Measurements from ENCODE around the gene RELL2.

Gene RELL2

DNA sequence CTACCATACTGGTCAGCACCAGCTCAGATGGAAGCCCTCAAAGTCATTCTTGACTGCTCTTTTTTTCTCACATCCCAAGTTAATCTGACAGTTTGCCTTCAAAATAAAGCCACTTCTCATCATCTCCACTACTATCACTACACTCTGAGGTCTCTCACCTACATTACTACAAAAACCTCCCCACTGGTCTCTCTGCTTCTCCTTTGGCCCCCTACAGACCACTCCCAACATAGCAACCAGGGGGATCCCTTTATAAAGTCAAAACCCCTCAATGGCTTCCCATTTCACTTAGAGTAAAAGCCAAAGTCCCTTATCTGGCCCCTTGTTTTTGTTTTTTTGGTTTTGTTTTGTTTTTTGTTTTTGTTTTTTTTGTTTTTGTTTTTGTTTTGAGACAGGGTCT lies 40.6 kb downstream of the RELL2 start:
- DNase-seq (ENCODE audit: low read depth): no peak

DNA sequence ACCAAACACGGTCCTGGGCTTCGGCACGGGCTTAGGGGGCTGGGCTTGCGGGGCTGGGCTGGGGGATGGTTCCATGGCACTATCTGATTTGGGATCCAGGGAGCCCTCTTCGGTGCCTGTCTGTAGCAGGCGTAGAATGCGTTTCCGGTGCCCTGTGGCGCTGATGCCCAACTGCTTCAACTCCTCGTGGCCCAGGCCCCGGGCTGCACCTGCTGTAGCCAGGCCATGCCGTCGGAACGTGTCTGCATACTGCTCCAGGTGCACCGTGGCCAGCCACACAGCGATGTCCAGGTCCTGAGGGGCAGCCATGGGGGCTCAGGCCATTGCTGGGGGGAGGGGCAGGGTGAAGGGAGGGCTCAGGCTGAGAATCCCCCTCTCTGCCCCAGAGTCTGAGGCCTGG lies 43.4 kb downstream of the RELL2 start:
- no peak for DNase-seq (ENCODE audit: low read depth)

- DNase-seq (ENCODE audit: low read depth): no peak
Observed at GRCh38 chr5:141680751-141681201, 44.0 kb downstream of the RELL2 start.

GRCh38 chr5:141681295-141681694 lies 44.5 kb downstream of the RELL2 start:
- no peak for DNase-seq (ENCODE audit: low read depth)

- peak; percentile 86 for DNase-seq (ENCODE audit: low read depth)
Observed at GRCh38 chr5:141681695-141682641, 45.2 kb downstream of the RELL2 start, which contains the start of gene ARAP3. ARAP3 (minus strand) TSS chr5:141682230; CDS start chr5:141680486, 1,744 bp downstream.

DNA sequence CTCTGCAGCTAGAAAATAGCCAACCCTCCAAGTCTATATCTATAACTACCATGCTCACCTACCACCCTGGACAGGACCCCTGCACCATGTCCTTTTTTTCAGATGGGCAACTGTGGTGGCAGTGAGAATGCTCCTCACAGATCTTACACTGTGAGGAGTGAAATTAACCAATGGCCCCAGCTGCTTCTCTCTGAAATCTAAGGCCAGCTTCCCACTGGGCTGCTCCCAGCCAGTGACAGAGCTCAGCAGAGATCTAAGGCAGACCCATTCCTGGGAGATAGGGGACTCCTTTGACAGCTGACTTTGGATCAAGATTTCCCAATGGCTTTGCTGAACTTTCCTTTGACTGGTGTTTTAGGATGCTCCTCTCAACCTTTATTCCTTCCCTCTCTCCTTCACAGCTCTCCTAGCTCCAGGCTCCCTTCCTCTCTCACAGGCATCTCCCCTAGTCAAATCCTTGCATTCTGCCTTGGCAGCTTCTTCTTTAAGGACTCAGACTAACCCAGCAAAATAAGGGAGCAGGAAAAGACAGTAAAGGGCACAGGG lies 46.9 kb downstream of the RELL2 start:
- DNase-seq (ENCODE audit: low read depth): no peak

GRCh38 chr5:141685591-141685990 lies 48.8 kb downstream of the RELL2 start:
- no peak for DNase-seq (ENCODE audit: low read depth)

- peak; percentile 34 for DNase-seq (ENCODE audit: low read depth)
Observed at GRCh38 chr5:141686648-141687416, 50.0 kb downstream of the RELL2 start.
